ENCODE results near the gene NOXA1.

GRCh38 chr9:137437691-137438590, 14.7 kb downstream of the NOXA1 start:
- TF ChIP-seq CTCF (IDR thresholded peaks at IDR 0.05) (no peak), POLR2A (IDR thresholded peaks at IDR 0.05) (no peak)
